HG02678 (cell line): ENCODE results near the gene ARHGAP33.
"Not testable (repeated sequence)": the region's sequence is repeated elsewhere in the genome, so short reads cannot be mapped to it uniquely, and the experiment has no call there.

Experiments
- ATAC-seq: cut with Tn5 transposase; IDR thresholded peaks from one replicate; pipeline ENCODE4 v1.9.1; 2021; ENCODE audit warnings: mild to moderate bottlenecking, moderate library complexity; ENCODE audit not compliant: unreplicated experiment

ARHGAP33 gene

DNA sequence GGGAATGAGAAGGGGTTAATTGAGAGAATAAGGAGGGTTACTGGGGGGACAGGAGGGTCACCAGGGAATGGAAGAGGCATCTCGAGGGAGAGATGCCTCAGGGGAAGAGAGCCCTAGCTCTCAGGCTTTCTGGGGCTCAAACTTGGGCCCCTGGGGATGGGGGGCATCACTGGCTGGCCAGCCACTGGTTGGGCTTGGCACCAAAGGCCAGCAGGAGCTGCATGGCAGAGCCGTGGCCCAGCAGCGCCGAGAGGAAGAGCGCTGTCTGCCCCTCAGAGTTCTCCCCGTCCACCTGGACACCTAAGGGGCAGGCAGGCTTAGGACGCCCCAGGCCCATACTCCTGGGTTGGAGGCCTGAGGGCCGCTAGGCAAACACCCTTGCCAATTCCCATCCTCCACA is 17.5 kb downstream of the ARHGAP33 start:
- ATAC-seq = no peak

DNA sequence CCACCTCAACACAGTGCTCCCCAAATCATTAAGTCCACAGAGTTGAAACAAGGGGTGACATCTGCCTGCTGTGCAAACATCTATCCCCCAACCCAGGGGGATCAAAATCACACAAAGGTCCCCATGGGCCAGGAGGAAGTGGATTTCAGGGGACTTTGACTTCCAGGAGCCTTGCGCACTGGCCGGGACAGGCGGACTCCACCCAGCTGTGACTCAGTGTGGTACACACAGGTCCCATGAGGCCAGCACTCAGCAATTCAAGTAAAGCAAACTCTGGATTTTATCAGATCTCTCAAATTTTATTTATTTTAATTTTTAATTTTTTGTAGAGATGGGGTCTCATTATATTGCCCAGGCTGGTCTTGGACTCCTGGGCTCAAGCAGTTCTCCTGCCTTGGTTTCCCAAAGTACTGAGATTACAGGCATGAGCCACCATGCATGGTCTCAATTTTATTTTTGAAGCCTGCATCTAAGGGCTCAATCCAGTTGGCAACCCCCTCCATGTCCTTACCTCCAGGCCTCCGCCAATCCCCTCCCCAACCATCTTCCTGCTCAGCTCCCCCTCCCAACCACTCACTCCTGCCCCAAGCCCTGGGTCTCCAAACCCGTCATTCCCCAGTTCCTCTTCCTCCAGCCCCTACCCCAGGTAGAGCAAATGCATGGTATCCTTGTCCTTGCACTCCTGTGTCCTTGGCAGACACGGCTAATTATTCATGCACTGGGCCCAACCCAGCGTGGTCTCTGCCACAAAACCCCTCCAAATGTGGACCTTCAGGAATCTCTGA is 18.2 kb downstream of the ARHGAP33 start:
- ATAC-seq = no peak

DNA sequence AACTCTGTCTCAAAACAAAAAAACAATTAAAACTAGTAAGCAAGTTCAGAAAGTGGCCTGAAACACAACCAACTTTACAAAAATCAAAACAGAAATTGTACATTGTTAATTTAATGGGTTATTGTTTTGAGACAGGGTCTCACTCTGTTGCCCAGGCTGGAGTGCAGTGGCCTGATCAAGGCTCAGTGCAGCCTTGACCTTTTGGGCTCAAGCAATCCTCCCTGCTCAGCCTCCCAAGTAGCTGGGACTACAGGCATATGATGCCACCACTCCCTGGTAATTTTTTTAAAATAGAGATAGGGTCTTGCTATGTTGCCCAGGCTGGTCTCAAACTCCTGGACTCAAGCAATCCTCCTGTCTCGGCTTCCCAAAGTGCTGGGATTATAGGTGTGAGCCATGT is 20.2 kb downstream of the ARHGAP33 start:
- ATAC-seq = not testable (repeated sequence)

DNA sequence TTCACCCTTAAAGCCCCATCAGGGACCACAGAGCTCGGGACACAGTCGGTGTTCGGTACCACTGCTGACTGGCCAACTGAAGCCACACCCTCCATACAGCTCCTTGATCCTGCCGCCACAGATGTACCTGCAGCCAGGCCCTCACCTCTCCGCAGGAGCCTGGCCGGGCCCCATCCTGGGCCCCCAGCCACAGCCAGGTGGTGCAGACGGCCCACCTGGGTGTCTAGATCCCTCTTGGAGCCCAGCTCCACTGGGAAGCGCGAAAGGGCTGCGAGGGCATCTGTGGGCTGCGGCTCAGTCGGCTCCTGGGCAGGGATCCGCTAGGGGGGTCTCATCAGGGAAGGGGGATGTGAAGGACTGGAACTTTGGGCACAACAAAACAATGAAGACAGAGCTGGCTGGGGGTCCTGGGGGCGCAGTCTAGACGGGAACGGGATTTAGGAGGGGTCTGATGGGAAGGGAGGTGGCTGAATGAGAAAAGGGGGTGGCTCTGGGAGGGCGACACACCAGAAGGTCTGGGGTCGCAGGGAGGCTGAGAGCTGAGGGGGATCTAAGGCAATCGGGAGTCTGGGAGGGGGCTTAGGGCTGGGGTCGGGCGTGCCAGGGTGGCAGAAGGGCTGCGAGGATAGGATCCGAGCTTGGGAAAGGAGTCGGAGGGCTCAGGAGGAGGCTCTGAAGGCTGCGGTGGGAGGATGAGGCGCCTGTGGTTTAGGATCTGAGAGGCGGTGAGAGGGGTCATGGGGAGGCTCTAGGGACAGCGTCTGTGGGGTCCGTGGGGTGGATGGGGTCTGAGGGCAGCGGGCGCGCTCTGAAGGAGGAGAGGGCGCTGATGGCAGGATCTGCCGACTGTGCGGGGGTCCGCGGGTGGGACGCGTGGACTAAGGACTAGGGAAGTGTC is 21.5 kb downstream of the ARHGAP33 start:
- ATAC-seq = no peak

GRCh38 chr19:35797663-35798062 is 22.3 kb downstream of the ARHGAP33 start:
- no peak for ATAC-seq

DNA sequence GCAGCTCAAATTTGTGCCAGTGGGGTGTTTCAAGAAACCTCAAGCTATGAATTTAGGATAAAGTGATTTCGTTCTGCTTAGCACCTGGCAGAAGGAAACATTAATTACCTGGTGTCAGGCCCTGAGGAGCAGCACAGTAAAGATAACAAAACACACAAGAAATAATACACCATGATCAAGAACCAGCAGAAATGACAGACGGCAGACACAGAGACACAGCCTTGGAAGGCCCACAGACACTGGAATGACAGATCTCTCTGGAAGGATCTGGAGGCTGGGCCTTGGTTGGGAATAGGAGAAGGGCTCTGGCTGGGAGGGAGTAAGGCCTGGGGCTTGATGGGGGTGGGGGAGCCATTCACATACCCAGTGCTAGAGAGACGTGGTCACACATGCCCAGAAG is 26.5 kb downstream of the ARHGAP33 start:
- no peak for ATAC-seq

- no peak for ATAC-seq
Measured at GRCh38 chr19:35805526-35806102, 30.2 kb downstream of the ARHGAP33 start.

- no peak for ATAC-seq
Measured at GRCh38 chr19:35806597-35806996, 31.2 kb downstream of the ARHGAP33 start.

DNA sequence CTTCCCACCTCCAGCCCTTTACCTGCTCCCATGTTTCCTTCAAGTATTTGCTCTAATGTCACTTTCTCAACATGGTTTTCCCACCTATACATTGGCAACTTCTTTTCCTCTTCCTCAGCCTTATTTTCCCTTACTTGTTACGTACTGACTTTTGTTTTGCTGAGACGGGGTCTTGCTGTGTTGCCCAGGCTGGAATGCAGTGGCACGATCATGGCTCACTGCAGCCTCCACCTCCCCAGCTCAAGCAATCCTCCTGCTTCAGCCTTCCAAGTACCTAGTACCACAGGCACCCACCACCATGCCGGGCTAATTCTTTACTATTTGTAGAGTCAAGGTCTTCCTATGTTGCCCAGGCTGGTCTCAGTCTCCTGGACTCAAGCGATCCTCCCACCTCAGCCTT is 32.3 kb downstream of the ARHGAP33 start:
- no peak for ATAC-seq

- ATAC-seq = no peak
Measured at GRCh38 chr19:35811317-35812219, 36.2 kb downstream of the ARHGAP33 start.

- no peak for ATAC-seq
Measured at GRCh38 chr19:35812220-35813042, 37.1 kb downstream of the ARHGAP33 start, which contains the start of gene PRODH2. PRODH2 (minus strand) TSS chr19:35812845; CDS start chr19:35812805, 40 bp downstream.

DNA sequence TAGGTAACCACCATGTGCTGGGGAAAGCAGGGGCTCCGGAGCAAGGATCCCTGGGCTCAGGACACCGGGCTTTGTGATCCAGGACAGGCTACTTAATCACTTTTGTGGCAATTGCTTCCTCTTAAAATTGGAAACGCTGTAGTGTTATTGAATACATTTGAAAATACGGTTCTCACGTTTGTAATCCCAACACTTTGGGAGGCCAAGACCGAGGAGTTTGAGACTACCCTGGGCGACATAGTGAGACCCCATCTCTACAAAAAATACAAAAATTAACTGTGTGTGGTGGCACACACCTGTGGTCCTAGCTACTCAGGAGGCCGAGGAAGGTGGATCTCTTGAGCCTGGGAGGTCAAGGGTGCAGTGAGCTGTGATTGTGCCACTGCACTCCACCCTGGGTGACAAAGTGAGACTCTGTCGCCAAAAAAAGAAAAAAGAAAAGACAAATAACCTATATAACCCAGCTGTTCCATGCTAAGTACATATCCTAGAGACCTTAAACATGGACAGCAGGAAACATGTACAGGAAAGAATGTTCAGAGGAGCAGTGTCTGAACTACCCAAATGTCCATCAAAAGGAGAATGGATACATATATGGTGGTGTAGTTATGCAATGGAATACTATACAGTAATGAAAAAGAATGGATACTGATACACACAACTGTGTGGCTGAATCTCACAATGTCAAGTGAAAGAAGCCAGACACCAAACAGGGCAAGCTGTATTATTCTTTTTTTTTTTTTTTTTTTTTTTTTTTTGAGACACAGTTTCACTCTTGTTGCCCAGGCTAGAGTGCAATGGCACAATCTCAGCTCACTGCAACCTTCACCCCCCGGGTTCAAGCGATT is 37.9 kb downstream of the ARHGAP33 start:
- ATAC-seq = no peak

DNA sequence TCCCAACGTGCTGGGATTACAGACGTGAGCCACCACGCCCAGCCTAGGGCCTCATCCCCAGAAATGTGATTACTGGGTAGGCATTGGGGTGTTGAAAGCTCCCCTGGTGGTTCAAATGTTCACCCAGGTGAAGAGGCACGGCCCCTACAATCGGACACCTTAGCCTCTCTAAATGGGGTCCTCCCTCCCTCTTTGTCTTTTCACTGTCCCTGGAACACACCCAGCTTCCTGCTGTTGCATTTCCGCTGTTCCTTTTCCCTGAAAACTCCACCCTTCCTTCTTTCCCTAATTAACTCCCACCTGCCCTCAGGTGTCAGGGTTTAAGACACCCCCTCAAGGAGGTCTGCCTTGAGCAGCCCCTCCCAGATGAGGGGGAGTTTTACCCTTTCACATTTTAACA is 40.9 kb downstream of the ARHGAP33 start:
- no peak for ATAC-seq

DNA sequence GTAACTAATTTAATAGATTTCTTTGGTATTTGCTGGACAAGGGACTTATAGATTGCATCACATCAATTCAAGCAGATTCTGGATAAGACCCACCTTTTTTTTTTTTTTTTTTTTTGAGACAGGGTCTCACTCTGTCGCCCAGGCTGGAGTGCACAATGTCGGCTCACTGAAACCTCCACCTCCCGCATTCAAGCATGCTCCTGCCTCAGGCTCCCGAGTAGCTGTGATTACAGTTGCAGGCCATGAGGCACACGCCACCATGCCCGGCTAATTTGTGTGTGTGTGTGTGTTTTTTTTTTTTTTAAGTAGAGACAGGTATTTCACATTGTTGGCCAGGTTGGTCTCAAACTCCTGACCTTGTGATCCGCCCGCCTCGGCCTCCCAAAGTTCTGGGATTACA is 41.5 kb downstream of the ARHGAP33 start:
- ATAC-seq = no peak

GRCh38 chr19:35818445-35818844 is 43.1 kb downstream of the ARHGAP33 start:
- no peak for ATAC-seq

- ATAC-seq = no peak
Measured at GRCh38 chr19:35822579-35822978, 47.2 kb downstream of the ARHGAP33 start.

- no peak for ATAC-seq
Measured at GRCh38 chr19:35824150-35824549, 48.8 kb downstream of the ARHGAP33 start.

DNA sequence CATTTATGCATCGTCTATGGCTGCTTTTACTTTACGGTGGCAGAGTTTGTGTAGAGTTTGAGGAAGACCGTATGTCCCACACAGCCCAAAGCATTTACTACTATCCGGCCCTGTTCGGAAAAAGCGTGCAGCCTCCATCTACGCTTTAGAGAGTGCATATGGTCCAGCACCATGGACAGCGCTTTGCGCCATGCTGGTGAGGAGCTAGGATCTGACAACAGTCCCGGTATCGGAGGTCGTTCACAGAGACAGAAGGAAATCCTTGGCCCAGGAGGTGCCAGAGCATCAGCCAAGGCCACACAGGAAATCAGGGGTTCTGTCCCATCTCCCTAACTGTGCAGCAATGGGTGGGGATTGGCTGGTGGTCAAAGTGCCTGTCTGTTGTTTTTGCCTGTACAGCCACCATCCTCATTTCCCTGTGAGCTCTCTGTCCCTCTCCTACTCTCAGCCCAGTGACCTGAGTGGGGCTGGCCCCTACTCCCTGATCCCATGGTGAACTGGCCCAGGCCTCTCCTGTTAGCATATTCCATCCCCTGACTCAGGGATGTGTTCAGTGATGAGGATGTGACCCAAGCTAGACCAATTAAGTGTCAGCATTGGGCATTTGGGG is 53.4 kb downstream of the ARHGAP33 start:
- no peak for ATAC-seq
